IPS DF 4.7 (cell line): Measurements from ENCODE around the gene NIT2.

Experiments
- DNase-seq: peaks from one replicate; pipeline ENCODE4 v3.0.0-alpha.2; 2013; ENCODE audit warnings: low spot score; ENCODE audit errors: extremely low read depth

Gene NIT2

DNA sequence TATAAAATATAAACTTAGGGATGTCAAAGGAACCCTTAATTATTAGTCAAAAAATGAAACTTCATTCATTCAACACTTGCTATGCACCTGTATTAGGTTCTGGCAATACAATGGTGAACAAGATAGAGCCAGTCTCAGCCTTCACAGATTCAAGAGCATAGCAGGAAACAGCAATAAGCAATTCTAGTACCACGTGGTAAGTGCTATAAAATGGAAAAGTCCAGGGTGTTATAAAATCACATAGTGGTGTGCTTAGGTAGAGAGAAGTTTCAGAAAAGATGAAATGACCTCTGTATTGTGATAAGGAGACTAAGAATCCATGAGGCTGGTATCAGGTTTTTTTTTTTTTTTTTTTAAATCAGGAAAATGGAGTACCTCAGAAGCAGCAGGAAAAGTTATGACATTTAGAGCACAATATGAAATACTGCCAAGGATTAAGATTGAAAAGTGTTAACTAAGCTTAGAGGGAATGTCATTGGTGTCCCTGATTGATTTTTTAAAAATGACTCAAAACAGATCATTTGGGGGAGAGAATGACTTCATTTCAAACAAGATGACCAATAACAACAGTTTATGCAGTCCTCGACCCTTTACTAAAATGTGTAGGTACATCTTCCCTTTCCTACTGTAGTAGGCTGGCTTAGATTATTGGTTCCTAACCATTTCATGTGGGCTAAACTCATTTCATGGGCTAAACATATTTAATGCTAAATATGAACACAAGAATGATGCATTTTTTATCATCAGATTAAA lies 61.3 kb downstream of the NIT2 start:
- no peak for DNase-seq

DNA sequence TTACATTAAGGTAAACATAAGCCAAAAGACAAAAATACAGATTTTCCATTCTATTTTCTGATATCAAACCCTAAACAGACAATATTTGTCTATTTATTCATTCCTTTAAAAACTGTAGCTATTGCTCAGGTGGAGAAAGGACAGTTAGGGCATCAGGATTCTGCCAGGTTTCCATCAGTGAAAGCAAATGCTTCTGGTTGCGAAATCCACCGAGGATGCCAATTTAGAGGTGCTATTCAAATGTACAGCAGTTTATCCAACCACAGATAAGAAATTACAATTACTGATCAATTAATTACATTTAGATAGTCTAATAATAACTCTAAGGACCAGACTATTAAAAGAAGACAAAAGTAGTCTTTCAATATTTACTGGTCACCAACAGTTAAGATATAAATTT lies 62.4 kb downstream of the NIT2 start:
- DNase-seq = no peak

GRCh38 chr3:100399341-100400071 lies 64.9 kb downstream of the NIT2 start:
- DNase-seq = no peak

DNA sequence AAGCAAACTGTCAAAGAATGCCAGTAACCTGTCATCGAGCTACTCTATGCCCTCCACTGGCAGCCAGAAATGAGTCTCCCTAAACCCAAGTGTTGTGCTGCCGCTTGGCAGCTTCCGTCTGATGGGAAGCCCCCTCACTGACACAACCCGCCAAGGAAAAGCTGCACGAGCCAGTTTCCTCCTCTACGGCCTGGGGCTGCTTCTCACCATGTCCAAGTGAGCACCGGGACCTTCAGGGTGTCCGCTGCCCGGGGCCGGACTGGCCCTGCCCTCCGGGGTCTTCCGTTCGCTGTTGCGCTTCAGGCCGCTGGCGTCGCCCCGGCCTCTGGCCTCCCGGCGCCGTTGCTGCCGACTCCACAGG lies 65.8 kb downstream of the NIT2 start:
- no peak for DNase-seq

GRCh38 chr3:100400780-100401673 lies 66.5 kb downstream of the NIT2 start, which contains the start of the genes LNP1 and TOMM70:
LNP1 (plus strand) TSS chr3:100401539; CDS start chr3:100429730, 28,191 bp downstream.
TOMM70 (minus strand) TSS chr3:100401089; CDS start chr3:100400949, 140 bp downstream.
- peak; percentile 92 for DNase-seq

- DNase-seq = no peak
Observed at GRCh38 chr3:100401674-100402041, 67.1 kb downstream of the NIT2 start.

GRCh38 chr3:100402256-100402655 lies 67.7 kb downstream of the NIT2 start:
- no peak for DNase-seq

DNA sequence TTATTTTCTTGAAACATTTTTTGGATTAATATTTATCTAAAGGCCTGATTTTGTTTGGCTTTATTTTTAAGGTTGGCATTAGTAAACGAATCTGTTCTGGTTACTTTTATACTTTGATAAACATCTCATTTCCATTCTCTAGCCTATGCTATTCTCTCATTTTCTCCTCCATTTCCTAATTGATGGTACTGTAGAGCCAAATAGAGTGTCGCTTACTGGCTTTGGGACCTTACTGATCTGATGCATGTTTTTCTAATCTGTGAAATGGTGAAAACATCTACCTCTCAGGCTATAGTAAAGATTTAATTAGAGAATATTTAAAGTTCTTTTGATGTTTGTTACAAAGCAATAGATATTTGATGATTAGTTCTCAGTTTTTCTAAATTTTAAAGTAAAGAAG lies 68.3 kb downstream of the NIT2 start:
- DNase-seq = no peak

- DNase-seq = no peak
Observed at GRCh38 chr3:100403362-100404249, 69.0 kb downstream of the NIT2 start.

GRCh38 chr3:100404250-100404548 lies 69.6 kb downstream of the NIT2 start:
- DNase-seq = no peak

GRCh38 chr3:100407164-100407563 lies 72.6 kb downstream of the NIT2 start:
- no peak for DNase-seq

- DNase-seq = no peak
Observed at GRCh38 chr3:100407977-100408532, 73.5 kb downstream of the NIT2 start.
